Measurements from ENCODE around the gene RAB11A. TPM values are rescaled to one million over a fixed set of nuclear protein-coding genes. Genes with fewer than 3 reads are reported as not detected.

Gene RAB11A
- total RNA-seq, 1 donor from 2014 or later, result 234 TPM

- H3K4me1 Mint-ChIP-seq (ENCODE audit: low read depth), result peaks cover 10% of the 10 kb centered on the region
- DNase-seq (ENCODE audit: low spot score, unreplicated experiment), result no peak
- H3K4me3 Mint-ChIP-seq (ENCODE audit: low read depth), result no peak overlapping the region
- no peaks in the 10 kb centered on the region for H3K36me3 Mint-ChIP-seq (ENCODE audit: insufficient read depth)
- TF ChIP-seq CTCF (IDR thresholded peaks at IDR 0.05; ENCODE audit: unreplicated experiment), result no peak
- H3K27ac Mint-ChIP-seq, result no peak overlapping the region
- H3K9me3 Mint-ChIP-seq (ENCODE audit: low read depth), result no peaks in the 10 kb centered on the region
- H3K27me3 Mint-ChIP-seq, result no peaks in the 10 kb centered on the region
Measured at GRCh38 chr15:65845826-65846519, 23.3 kb upstream of the RAB11A start.

- H3K4me1 Mint-ChIP-seq (ENCODE audit: low read depth), result peaks cover 10% of the 10 kb centered on the region
- no peaks in the 10 kb centered on the region for H3K36me3 Mint-ChIP-seq (ENCODE audit: insufficient read depth)
- TF ChIP-seq CTCF (IDR thresholded peaks at IDR 0.05; ENCODE audit: unreplicated experiment), result no peak
- no peak for DNase-seq (ENCODE audit: low spot score, unreplicated experiment)
- H3K4me3 Mint-ChIP-seq (ENCODE audit: low read depth), result no peak overlapping the region
- H3K27ac Mint-ChIP-seq, result peak overlapping the region; percentile 29
- no peaks in the 10 kb centered on the region for H3K9me3 Mint-ChIP-seq (ENCODE audit: low read depth)
- H3K27me3 Mint-ChIP-seq, result no peaks in the 10 kb centered on the region
Measured at GRCh38 chr15:65847989-65848388, 21.3 kb upstream of the RAB11A start.

GRCh38 chr15:65851981-65852380 lies 17.3 kb upstream of the RAB11A start:
- no peak for DNase-seq (ENCODE audit: low spot score, unreplicated experiment)
- H3K36me3 Mint-ChIP-seq (ENCODE audit: insufficient read depth), result no peaks in the 10 kb centered on the region
- no peak for TF ChIP-seq CTCF (IDR thresholded peaks at IDR 0.05; ENCODE audit: unreplicated experiment)
- no peaks in the 10 kb centered on the region for H3K9me3 Mint-ChIP-seq (ENCODE audit: low read depth)
- no peak overlapping the region for H3K27ac Mint-ChIP-seq
- H3K27me3 Mint-ChIP-seq, result no peaks in the 10 kb centered on the region
- H3K4me1 Mint-ChIP-seq (ENCODE audit: low read depth), result peaks cover 3% of the 10 kb centered on the region
- H3K4me3 Mint-ChIP-seq (ENCODE audit: low read depth), result no peak overlapping the region

- Mint-ChIP-seq H3K27me3 (no peaks in the 10 kb centered on the region), H3K36me3 (ENCODE audit: insufficient read depth) (no peaks in the 10 kb centered on the region), H3K9me3 (ENCODE audit: low read depth) (no peaks in the 10 kb centered on the region), H3K4me1 (ENCODE audit: low read depth) (peaks cover 6% of the 10 kb centered on the region), H3K4me3 (ENCODE audit: low read depth) (no peak overlapping the region), H3K27ac (no peak overlapping the region)
- DNase-seq (ENCODE audit: low spot score, unreplicated experiment), result no peak
- TF ChIP-seq CTCF (IDR thresholded peaks at IDR 0.05; ENCODE audit: unreplicated experiment), result peak; percentile 78
Measured at GRCh38 chr15:65856821-65857455, 12.4 kb upstream of the RAB11A start.

GRCh38 chr15:65857718-65858402 lies 11.4 kb upstream of the RAB11A start:
- H3K27me3 Mint-ChIP-seq, result no peaks in the 10 kb centered on the region
- TF ChIP-seq CTCF (IDR thresholded peaks at IDR 0.05; ENCODE audit: unreplicated experiment), result no peak
- H3K36me3 Mint-ChIP-seq (ENCODE audit: insufficient read depth), result no peaks in the 10 kb centered on the region
- no peak overlapping the region for H3K4me3 Mint-ChIP-seq (ENCODE audit: low read depth)
- peaks cover 6% of the 10 kb centered on the region for H3K4me1 Mint-ChIP-seq (ENCODE audit: low read depth)
- peak overlapping the region; percentile 17 for H3K27ac Mint-ChIP-seq
- H3K9me3 Mint-ChIP-seq (ENCODE audit: low read depth), result no peaks in the 10 kb centered on the region
- no peak for DNase-seq (ENCODE audit: low spot score, unreplicated experiment)

Measured in progenitor cell of endocrine pancreas (in vitro differentiated cells).